ENCODE measurements around the gene SLC39A8.

- TF ChIP-seq, protein P1, sequence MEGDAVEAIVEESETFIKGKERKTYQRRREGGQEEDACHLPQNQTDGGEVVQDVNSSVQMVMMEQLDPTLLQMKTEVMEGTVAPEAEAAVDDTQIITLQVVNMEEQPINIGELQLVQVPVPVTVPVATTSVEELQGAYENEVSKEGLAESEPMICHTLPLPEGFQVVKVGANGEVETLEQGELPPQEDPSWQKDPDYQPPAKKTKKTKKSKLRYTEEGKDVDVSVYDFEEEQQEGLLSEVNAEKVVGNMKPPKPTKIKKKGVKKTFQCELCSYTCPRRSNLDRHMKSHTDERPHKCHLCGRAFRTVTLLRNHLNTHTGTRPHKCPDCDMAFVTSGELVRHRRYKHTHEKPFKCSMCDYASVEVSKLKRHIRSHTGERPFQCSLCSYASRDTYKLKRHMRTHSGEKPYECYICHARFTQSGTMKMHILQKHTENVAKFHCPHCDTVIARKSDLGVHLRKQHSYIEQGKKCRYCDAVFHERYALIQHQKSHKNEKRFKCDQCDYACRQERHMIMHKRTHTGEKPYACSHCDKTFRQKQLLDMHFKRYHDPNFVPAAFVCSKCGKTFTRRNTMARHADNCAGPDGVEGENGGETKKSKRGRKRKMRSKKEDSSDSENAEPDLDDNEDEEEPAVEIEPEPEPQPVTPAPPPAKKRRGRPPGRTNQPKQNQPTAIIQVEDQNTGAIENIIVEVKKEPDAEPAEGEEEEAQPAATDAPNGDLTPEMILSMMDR (IDR thresholded peaks at IDR 0.05; ENCODE audit: low read depth, low read length, poor library complexity, severe bottlenecking): no peak
- no peak for TF ChIP-seq EZH2phosphoT487 (IDR thresholded peaks at IDR 0.05; ENCODE audit: borderline replicate concordance, low read length)
Measured at GRCh38 chr4:102342404-102343074, 2.7 kb downstream of the SLC39A8 start.

All from DOHH2 (cell line).